Muscle layer of duodenum (tissue), 2 donors: ENCODE data around the gene KIRREL2.

Source experiments
- H3K27ac ChIP-seq: one replicate; pipeline ENCODE4 v1.7.0; 2013; ENCODE audit warnings: mild to moderate bottlenecking, low read length
- H3K27me3 ChIP-seq: one replicate; pipeline ENCODE4 v1.7.0; 2013; ENCODE audit warnings: low read depth, mild to moderate bottlenecking, control low read depth, low read length
- H3K36me3 ChIP-seq, 2 donors: one replicate each; pipeline ENCODE4 v1.7.0; 2013; ENCODE audit warnings: low read length in 2 of 2, control low read depth in 1 of 2, mild to moderate bottlenecking in 1 of 2; ENCODE audit not compliant: insufficient read depth in 2 of 2, control insufficient read depth in 1 of 2
- H3K4me1 ChIP-seq, 2 donors: one replicate each; pipeline ENCODE4 v1.7.0; 2013; ENCODE audit warnings: low read length in 2 of 2, mild to moderate bottlenecking in 2 of 2, control low read depth in 1 of 2, moderate library complexity in 1 of 2; ENCODE audit not compliant: insufficient read depth in 2 of 2, control insufficient read depth in 1 of 2
- H3K4me3 ChIP-seq, 2 donors: one replicate each; pipeline ENCODE4 v1.7.0; 2013; ENCODE audit warnings: low read length in 2 of 2, low read depth in 1 of 2, mild to moderate bottlenecking in 1 of 2
- H3K9me3 ChIP-seq, 2 donors: one replicate each; pipeline ENCODE4 v1.7.0; 2013; ENCODE audit warnings: low read length in 2 of 2, control low read depth in 1 of 2, mild to moderate bottlenecking in 1 of 2; ENCODE audit not compliant: control insufficient read depth in 1 of 2
- donor health status: healthy.

Gene KIRREL2

GRCh38 chr19:35872180-35872579 lies 15.5 kb downstream of the KIRREL2 start:
- Histone ChIP-seq H3K4me1 (peaks cover 10 to 23% of the 10 kb centered on the region in 2 donors), H3K27me3 (peaks cover 18% of the 10 kb centered on the region), H3K4me3 (no peak overlapping the region), H3K36me3 (no peaks in the 10 kb centered on the region), H3K27ac (no peak overlapping the region), H3K9me3 (no peaks in the 10 kb centered on the region)

- H3K4me1 ChIP-seq, result peaks cover 6 to 10% of the 10 kb centered on the region in 2 donors
- no peak overlapping the region for H3K27ac ChIP-seq
- H3K27me3 ChIP-seq, result peaks cover 6% of the 10 kb centered on the region
These were observed 17.8 kb downstream of the KIRREL2 start for GRCh38 chr19:35874392-35874930.

GRCh38 chr19:35879068-35879467 lies 22.4 kb downstream of the KIRREL2 start:
- no peaks in the 10 kb centered on the region for H3K27me3 ChIP-seq
- no peak overlapping the region for H3K4me3 ChIP-seq
- no peaks in the 10 kb centered on the region for H3K36me3 ChIP-seq
- peaks cover 0 to 4% of the 10 kb centered on the region in 2 donors for H3K4me1 ChIP-seq
- no peak overlapping the region for H3K27ac ChIP-seq
- H3K9me3 ChIP-seq, result no peaks in the 10 kb centered on the region

More at GRCh38 chr19:35874392-35874930, 17.8 kb downstream of the KIRREL2 start:
- Histone ChIP-seq H3K36me3 (no peaks in the 10 kb centered on the region), H3K9me3 (no peaks in the 10 kb centered on the region), H3K4me3 (no peak overlapping the region)

GRCh38 chr19:35879770-35880317 lies 23.1 kb downstream of the KIRREL2 start:
- no peaks in the 10 kb centered on the region for H3K36me3 ChIP-seq
- no peaks in the 10 kb centered on the region for H3K9me3 ChIP-seq
- H3K4me1 ChIP-seq, result peaks cover 0 to 4% of the 10 kb centered on the region in 2 donors
- no peak overlapping the region for H3K4me3 ChIP-seq
- H3K27me3 ChIP-seq, result no peaks in the 10 kb centered on the region
- no peak overlapping the region for H3K27ac ChIP-seq

DNA sequence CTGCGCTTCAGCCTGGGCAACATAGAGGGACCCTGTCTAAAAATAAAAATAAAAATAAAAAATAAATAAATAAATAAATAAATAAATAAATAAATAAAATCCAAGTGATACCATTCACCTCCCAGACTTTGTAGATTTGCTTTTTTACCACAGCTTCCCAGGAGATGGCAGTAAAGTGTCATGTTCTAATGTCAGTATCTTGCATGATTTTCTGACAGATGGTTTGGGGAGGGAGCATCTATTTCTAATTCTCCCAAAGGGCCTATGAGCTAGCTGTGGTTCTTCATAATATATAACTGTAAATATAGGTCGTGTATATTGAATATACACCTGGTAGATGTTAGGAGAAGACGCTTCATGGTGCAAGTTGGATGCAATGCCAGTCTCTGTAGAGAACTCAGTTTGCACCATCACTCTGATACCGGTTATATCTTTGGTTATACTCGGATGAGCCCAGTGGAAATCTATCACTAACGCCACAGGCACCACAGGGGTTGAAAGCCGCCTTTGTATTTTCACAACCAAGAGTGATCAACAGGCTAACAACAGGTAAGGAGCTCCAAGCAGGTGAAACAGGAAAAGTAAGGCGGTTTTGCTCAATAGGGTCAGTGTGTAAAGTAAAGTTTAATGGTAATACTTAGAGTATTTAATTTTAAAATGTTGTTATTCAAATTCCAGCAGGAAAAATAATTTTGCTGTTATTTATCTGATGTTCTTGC lies 25.6 kb downstream of the KIRREL2 start:
- Histone ChIP-seq H3K27me3 (no peaks in the 10 kb centered on the region), H3K4me3 (no peak overlapping the region), H3K27ac (no peak overlapping the region), H3K4me1 (peaks cover 0 to 4% of the 10 kb centered on the region in 2 donors), H3K36me3 (peaks cover 0 to 3% of the 10 kb centered on the region in 2 donors), H3K9me3 (no peaks in the 10 kb centered on the region)

DNA sequence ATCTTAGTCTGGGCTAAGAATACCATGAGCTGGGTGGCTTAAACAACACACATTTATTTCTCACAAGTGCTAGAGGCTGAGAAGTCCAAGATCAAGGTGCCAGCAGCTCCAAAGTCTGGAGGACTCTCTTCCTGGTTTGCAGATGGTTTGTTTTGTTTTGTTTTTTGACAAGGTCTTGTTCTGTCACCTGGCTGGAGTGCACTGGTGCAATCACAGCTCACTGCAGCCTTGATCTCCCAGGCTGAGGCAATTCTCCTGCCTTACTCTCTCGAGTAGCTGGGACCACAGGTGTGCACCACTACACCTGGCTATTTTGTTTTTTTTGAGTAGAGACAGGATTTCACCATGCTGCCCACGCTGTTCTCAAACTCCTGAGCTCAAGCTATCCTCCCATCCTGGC lies 27.2 kb downstream of the KIRREL2 start:
- H3K36me3 ChIP-seq, result peaks cover 8 to 16% of the 10 kb centered on the region in 2 donors
- H3K27me3 ChIP-seq, result no peaks in the 10 kb centered on the region
- H3K9me3 ChIP-seq, result no peaks in the 10 kb centered on the region
- H3K27ac ChIP-seq, result no peak overlapping the region
- H3K4me3 ChIP-seq, result no peak overlapping the region
- H3K4me1 ChIP-seq, result peaks cover 0 to 4% of the 10 kb centered on the region in 2 donors

- Histone ChIP-seq H3K27me3 (no peaks in the 10 kb centered on the region), H3K36me3 (peaks cover 14 to 30% of the 10 kb centered on the region in 2 donors), H3K27ac (no peak overlapping the region), H3K4me1 (no peaks in the 10 kb centered on the region), H3K9me3 (no peaks in the 10 kb centered on the region), H3K4me3 (no peak overlapping the region)
These were observed 28.6 kb downstream of the KIRREL2 start for GRCh38 chr19:35885225-35885738.

GRCh38 chr19:35885904-35886303 lies 29.2 kb downstream of the KIRREL2 start:
- Histone ChIP-seq H3K4me3 (no peak overlapping the region), H3K27ac (no peak overlapping the region), H3K9me3 (no peaks in the 10 kb centered on the region), H3K36me3 (peaks cover 14 to 36% of the 10 kb centered on the region in 2 donors), H3K4me1 (no peaks in the 10 kb centered on the region), H3K27me3 (no peaks in the 10 kb centered on the region)

DNA sequence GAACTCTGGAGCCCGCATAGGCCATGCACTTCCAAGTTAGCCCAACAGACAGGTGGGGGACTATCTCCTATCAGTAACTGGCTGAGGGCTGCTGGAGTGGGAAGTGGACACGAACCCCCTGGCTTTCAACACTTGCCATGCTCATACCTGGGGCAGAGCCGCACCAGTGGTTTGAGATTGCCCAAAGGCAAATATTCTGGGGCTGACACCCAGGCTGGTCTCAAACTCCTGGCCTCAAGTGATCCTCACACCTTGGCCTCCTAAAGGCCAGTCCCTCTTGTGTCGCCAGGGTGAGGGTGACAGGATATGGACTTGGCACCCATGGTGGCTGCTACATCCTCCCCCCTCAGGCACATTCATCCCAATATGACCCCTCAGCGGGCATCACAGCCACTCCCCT lies 30.5 kb downstream of the KIRREL2 start:
- Histone ChIP-seq H3K4me3 (no peak overlapping the region), H3K4me1 (no peaks in the 10 kb centered on the region), H3K27ac (no peak overlapping the region), H3K27me3 (no peaks in the 10 kb centered on the region), H3K36me3 (peaks cover 14 to 38% of the 10 kb centered on the region in 2 donors), H3K9me3 (no peaks in the 10 kb centered on the region)

DNA sequence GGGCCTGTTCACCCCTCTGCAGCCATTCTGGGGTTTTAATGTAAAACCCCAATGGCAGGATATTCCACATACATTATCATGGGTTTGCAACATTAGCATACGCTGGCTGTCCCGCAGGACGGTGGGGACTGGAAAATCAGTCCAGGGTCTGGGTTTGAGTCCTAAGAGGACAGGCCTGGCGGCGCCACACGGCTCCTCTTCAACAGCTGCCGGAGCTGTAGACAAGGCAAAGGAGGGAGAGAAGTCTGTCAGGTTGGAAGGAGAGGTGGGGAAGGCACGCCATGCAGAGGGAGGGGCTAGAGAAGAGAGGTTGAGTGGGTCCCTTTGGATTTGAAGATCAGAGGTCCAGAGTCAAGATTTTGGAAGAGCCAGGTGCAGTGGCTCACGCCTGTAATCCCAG lies 31.7 kb downstream of the KIRREL2 start:
- no peak overlapping the region for H3K4me3 ChIP-seq
- H3K36me3 ChIP-seq, result peaks cover 14 to 46% of the 10 kb centered on the region in 2 donors
- no peaks in the 10 kb centered on the region for H3K9me3 ChIP-seq
- H3K27me3 ChIP-seq, result no peaks in the 10 kb centered on the region
- no peak overlapping the region for H3K27ac ChIP-seq
- H3K4me1 ChIP-seq, result no peaks in the 10 kb centered on the region

GRCh38 chr19:35889370-35890112 lies 32.8 kb downstream of the KIRREL2 start:
- Histone ChIP-seq H3K27me3 (no peaks in the 10 kb centered on the region), H3K9me3 (no peaks in the 10 kb centered on the region), H3K4me3 (no peak overlapping the region), H3K27ac (no peak overlapping the region), H3K4me1 (no peaks in the 10 kb centered on the region), H3K36me3 (peaks cover 20 to 56% of the 10 kb centered on the region in 2 donors)
